Sigmoid colon (tissue), 4 donors: ENCODE data around the gene OR2T4.

Experiments
- CTCF ChIP-seq, 4 experiments: fragments of 450-650 bp in 3 of 4; fragments of 200-600 bp in 1 of 4; IDR thresholded peaks; one replicate each; pipeline ENCODE4 v1.5.1; 2016 to 2019; ENCODE audit warnings: antibody characterized with exemption in 4 of 4, mild to moderate bottlenecking in 3 of 4, moderate library complexity in 2 of 4
- POLR2AphosphoS5 ChIP-seq, 4 donors: sonication (generic); formaldehyde crosslinking; IDR thresholded peaks; one replicate each; pipeline ENCODE4 v1.6.1; 2017; ENCODE audit warnings: antibody characterized with exemption in 4 of 4

DNA sequence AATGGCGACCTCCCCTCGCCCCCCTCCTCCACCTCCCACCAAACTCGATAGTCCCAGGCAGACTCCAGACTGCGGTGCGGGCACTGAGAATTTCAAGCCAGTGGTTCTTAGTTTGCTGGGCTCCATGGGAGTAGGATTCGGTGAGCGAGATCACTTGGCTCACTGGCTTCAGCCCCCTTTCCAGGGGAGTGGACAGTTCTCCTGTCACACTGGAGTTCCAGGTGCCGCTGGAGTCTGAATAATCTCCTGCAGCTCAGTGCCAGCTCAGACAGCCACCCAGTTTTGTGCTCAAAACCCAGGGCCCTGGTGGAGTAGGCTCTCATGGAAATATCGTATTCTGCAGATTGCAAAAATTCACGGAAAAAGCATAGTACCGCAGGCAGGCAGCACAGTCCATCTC, 44.7 kb upstream of the OR2T4 start:
- TF ChIP-seq CTCF (IDR thresholded peaks at IDR 0.05) = no peak
- TF ChIP-seq POLR2AphosphoS5 (IDR thresholded peaks at IDR 0.05) = no peak
